Central memory CD4-positive, alpha-beta T cell (primary cell): ENCODE measurements around the gene PDLIM7.
A peak's percentile ranks its signal among the peaks of the same experiment; 100 is the strongest.

Source experiments
- DNase-seq: peaks from one replicate; pipeline ENCODE4 v3.0.0; 2022

The PDLIM7 gene

GRCh38 chr5:177523711-177524538 is 26.5 kb upstream of the PDLIM7 start:
- no peak for DNase-seq

GRCh38 chr5:177520916-177521513 is 23.6 kb upstream of the PDLIM7 start:
- DNase-seq: no peak

- DNase-seq: no peak
Measured at GRCh38 chr5:177520271-177520670, 22.9 kb upstream of the PDLIM7 start.

GRCh38 chr5:177519463-177520235 is 22.2 kb upstream of the PDLIM7 start:
- DNase-seq: no peak

GRCh38 chr5:177516601-177517568 is 19.5 kb upstream of the PDLIM7 start, which contains the start of gene DDX41:
Gene DDX41, minus strand, starts transcription at chr5:177516961. Its CDS starts 16 bp downstream, at chr5:177516945.
- DNase-seq: peak; percentile 95

- DNase-seq: no peak
Measured at GRCh38 chr5:177515580-177515979, 18.2 kb upstream of the PDLIM7 start.

- DNase-seq: no peak
Measured at GRCh38 chr5:177514541-177514940, 17.1 kb upstream of the PDLIM7 start.

GRCh38 chr5:177513500-177513899 is 16.1 kb upstream of the PDLIM7 start:
- DNase-seq: no peak

GRCh38 chr5:177512736-177513380 is 15.5 kb upstream of the PDLIM7 start:
- DNase-seq: no peak

GRCh38 chr5:177511796-177512675 is 14.6 kb upstream of the PDLIM7 start:
- no peak for DNase-seq

GRCh38 chr5:177511181-177511580 is 13.8 kb upstream of the PDLIM7 start:
- no peak for DNase-seq

GRCh38 chr5:177510567-177511053 is 13.2 kb upstream of the PDLIM7 start:
- DNase-seq: no peak

GRCh38 chr5:177509991-177510566 is 12.7 kb upstream of the PDLIM7 start:
- no peak for DNase-seq

GRCh38 chr5:177509381-177509951 is 12.1 kb upstream of the PDLIM7 start, which contains the start of gene DOK3:
Gene DOK3, minus strand, starts transcription at chr5:177509826. Its CDS starts 286 bp downstream, at chr5:177509540.
- no peak for DNase-seq

- no peak for DNase-seq
Measured at GRCh38 chr5:177508837-177509236, 11.4 kb upstream of the PDLIM7 start.

- DNase-seq: no peak
Measured at GRCh38 chr5:177508221-177508611, 10.8 kb upstream of the PDLIM7 start.

- DNase-seq: no peak
Measured at GRCh38 chr5:177507596-177508220, 10.3 kb upstream of the PDLIM7 start.

GRCh38 chr5:177507165-177507564 is 9.8 kb upstream of the PDLIM7 start:
- DNase-seq: no peak

GRCh38 chr5:177505075-177505474 is 7.7 kb upstream of the PDLIM7 start:
- DNase-seq: no peak
